T-helper 2 cell (primary cell): ENCODE results near the gene RSPH9.
A peak's percentile ranks its signal among the peaks of the same experiment; 100 is the strongest.
"Not testable (repeated sequence)": the region's sequence is repeated elsewhere in the genome, so short reads cannot be mapped to it uniquely, and the experiment has no call there.

ENCODE experiments used
- DNase-seq, 5 experiments: peaks; one replicate each; pipeline versions ENCODE4 v3.0.0 to v3.0.0-alpha.2; 2012 to 2022

Gene RSPH9

GRCh38 chr6:43629104-43629504, 15.7 kb upstream of the RSPH9 start, which contains the start of gene GTPBP2:
GTPBP2 (minus strand) TSS chr6:43629264; CDS start chr6:43629162, 102 bp downstream.
- DNase-seq = peak; percentile 88 to 99 (median 95)

- DNase-seq = peak; percentile 69 to 96 (median 83)
Observed at GRCh38 chr6:43629505-43630300, 15.1 kb upstream of the RSPH9 start.

DNA sequence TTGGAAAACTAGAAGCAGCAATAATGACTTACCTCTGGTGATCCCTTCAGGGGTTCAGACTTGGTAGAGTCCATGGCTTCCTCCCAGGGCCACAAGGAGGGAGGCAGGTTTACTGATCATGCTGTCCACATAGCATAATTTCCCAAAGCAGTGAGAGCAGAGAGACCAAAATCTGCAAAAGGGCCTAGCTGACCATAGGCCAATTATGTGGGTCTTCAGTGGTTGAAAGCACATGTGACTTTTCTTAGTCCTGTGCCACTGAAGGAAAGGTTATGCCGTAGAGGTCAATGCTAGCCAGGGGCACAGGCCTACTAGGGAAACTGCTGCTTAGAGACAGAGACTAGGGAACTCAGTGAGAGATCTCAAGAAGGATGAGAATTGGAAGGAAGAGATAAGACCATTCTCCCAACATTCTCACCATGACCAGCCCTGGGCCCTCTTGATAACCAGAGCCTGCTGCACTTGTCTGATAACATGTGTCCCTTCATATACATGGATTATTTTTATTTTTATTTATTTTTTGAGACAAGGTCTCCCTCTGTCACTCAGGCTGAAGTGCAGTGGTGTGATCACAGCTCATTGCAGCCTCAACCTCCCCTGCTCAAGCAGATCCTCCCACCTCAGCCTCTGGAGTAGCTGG, 13.7 kb upstream of the RSPH9 start:
- no peak for DNase-seq

- DNase-seq = not testable (repeated sequence)
Observed at GRCh38 chr6:43633002-43633401, 11.8 kb upstream of the RSPH9 start.

DNA sequence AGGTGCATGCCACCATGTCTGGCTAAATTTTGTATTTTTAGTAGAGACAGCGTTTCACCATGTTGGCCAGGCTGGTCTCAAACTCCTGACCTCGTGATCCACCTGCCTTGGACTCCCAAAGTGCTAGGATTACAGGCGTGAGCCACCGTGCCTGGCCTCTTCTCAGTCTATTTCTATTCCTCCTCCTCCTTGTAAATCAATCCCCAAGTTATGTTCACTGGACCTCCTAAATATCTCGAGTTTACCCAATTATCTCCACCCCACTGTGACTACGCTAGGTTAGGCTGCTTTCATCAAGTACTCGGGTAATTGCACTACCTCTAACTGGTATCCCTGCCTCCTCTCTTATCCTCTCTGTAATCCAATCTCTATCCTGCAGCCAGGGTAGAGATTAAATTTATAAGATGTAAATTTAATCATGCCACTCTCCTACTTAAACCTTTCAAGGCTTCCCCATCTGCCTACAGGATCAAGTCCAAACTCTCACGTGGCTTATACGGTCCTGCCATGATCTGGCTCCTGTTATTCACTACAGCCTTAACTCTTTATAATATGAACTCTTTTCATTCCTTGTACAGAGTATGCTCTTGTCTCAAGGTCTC, 10.0 kb upstream of the RSPH9 start:
- DNase-seq = no peak

DNA sequence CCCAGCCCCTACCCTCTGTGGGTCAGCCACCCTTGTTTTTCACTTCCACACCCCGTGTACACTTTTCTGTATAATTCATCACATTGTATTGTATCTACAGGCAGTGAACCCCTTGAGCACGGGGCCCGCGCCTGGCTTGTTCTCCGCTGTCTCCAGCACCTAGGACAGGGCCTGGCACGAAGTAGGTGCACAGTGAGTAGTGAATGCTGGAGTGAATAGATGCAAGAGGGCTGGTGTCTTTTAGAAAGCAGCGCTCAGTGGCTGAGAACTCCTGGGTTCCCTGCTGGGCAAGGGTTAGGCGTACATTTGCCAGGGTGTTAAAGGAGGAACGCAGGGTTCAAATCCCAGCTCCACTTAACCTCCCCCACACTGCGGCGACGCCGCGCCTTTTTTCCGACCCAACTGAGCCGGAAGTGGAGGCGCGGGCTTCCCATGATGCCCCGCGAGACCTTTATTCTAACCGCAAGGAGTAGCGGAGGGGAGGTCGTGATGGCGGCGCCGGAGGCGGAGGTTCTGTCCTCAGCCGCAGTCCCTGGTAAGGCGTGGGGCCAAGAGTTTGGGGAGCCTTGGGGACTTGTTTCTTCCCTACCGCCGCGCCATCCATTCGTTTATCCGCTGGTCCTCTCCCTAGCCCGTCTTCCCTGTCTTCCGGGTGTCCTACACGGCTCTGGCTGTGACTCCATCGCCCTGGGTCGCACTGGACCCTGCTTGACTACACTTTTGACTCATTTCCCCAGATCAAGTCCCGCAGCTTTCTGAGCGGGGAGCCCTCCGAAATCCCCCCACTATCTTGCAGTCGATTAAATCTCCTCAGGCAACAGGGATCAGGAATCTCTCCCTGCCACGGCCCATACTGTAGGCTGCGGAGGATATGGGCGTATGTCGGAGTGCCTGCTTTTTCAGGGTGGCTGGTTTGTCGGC, 9.2 kb upstream of the RSPH9 start, which contains the start of gene MAD2L1BP:
TSS of gene MAD2L1BP (plus strand) at position 454 of the 921 bp plus-strand sequence. CDS start at position 490, 36 bp downstream.
- DNase-seq = peak; percentile 72 to 91 (median 81)

- DNase-seq = peak in 1 of 5 experiments; percentile 42
Observed at GRCh38 chr6:43636308-43636659, 8.6 kb upstream of the RSPH9 start.

GRCh38 chr6:43639984-43640800, 4.6 kb upstream of the RSPH9 start:
- DNase-seq = no peak

DNA sequence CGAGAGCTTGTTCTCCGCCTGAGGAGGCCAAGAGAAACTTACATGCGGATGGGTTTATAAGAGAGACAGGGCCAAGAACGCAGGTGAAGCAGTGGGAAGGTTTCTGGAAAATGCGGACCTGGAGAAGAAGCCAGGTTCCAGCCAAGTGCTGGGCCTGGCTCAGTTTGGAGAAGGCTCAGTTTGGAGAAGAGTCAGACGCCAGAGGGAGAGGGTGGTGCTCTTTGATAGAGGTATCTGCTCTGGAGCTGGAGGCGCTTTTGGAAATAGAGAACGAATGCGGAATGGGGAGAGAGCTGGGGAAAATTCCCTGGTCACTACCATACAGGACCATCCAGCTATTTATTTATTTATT, 753 bp downstream of the RSPH9 start:
- no peak for DNase-seq

DNA sequence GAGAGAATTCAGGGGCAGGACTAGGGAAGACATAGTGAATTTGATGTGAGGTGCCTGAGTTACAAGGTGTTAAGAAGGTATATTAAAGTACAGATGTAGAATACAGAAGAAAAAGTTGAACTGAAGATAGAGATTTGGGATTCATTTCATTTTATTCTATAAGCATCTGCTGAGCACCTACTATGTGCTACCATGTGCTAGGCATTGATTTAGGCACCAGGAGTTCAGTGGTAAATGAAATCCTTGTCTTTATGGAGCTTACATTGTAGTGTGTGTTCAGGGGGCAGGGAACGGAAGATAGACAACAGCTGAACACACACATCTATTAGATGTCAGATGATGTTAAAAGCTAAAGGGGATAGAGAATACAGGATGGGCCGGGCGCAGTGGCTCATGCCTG, 2.8 kb downstream of the RSPH9 start:
- no peak for DNase-seq

GRCh38 chr6:43648248-43648647, 3.4 kb downstream of the RSPH9 start:
- no peak for DNase-seq

DNA sequence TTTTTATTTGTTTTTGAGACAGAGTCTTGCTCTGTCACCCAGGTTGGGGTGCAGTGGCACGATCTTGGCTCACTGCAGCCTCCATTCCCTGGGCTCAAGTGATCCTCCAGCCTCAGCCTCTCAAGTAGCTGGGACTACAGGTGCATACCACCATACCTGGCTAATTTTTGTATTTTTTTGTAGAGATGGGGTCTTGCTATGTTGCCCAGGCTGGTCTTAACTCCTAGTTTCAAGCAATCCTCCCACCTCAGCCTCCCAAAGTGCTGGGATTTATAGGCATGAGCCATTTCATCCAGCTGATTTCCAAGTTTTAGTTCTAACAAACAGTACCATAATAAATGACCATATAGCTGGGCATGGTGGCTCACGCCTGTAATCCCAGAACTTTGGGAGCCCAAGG, 8.0 kb downstream of the RSPH9 start:
- not testable (repeated sequence) for DNase-seq

DNA sequence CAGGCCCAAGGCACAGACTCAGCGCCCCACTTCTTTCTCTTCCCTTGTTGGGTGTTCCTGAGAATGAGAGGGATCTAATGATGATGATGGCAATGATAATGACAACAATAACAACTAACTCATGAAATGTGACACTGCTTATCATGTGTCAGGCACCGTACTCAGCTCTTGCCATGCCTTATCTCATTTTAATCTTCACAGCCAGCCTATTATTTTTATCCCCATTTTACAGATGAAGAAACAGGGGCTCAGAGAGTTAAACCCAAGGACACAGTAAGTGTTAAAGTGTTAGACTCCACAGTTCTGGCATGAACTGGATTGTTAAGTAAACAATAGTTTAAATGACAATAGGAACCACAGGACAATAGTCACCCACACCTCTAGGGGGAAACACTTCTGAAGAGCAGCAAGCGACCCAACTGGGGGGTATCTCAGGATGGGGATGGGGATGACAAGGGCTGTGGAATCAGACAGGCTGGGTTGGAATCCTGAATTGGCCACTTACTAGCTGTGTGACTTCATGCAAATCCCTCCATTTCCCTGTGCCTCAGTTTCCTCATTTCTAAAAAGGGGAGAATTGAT, 12.5 kb downstream of the RSPH9 start:
- no peak for DNase-seq

GRCh38 chr6:43658161-43658560, 13.3 kb downstream of the RSPH9 start:
- DNase-seq = no peak

DNA sequence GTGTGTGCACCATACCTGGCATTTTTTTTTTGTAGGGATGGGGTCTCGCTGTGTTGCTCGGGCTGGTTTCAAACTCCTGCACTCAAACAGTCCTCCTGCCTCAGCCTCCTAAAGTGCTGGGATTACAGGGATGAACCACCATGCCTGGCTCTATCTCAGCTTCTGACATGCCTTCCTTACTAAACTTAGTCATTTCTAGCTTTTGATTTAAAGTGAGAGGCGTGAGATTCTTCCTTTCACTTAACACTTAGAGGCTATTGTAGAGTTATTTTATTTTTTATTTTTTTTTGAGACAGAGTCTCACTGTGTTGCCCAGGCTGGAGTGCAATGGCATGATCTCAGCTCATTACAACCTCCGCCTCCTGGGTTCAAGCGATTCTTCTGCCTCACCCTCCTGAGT, 18.1 kb downstream of the RSPH9 start:
- DNase-seq = peak in 1 of 5 experiments; percentile 24

- DNase-seq = no peak
Observed at GRCh38 chr6:43665376-43665775, 20.5 kb downstream of the RSPH9 start.

GRCh38 chr6:43666196-43666920, 21.5 kb downstream of the RSPH9 start:
- DNase-seq = no peak

DNA sequence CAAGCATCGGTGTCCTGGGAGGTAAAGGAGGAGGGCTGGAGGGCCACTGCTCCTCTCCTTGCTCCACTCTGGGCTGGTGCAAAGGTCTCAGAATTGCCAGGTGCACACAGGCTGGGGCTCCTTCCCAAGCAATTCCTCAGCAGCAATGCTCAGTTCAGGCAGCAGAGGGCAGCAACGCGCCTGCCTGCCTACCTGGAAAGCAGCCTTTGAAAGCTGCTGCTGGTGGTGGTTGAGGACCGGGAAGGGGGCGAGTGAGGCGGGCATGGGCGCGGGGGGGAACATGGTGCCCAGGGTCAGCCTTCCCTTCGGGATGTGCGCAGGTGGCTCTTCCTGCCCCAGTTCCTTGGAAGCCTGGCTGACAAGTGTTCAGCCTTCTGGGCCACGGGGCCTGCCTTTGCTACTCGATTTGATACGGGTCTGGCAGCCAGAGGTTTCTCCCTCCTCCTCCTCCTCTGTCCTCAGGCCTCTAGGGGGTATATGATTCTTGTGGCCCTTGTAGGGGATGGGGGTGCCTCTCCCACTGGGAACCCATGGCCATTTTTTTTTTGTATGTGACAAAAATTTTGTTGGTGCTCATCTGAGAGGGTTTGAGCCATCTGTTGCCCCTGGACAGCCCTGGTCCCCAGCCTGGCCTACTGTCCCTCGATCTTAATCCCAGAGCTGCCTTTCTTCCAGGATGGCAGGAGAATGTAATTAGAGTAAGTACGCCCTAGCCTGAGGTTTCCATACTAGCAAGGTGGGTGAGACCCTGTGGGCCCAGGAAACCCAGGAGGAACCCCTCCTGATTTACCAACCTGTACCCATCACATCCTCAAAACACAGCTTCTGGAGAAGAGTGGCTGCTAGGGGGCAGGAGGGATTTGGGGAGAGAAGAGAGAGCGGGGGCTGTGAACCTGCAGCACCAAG, 22.7 kb downstream of the RSPH9 start:
- DNase-seq = peak; percentile 53 to 78 (median 67)
